ENCODE measurements around the gene HES3.
A peak's percentile ranks its signal among the peaks of the same experiment; 100 is the strongest.
"Not testable (repeated sequence)": the region's sequence is repeated elsewhere in the genome, so short reads cannot be mapped to it uniquely, and the experiment has no call there.

HES3 gene

GRCh38 chr1:6219641-6220040, 24.3 kb upstream of the HES3 start:
- DNase-seq: not testable (repeated sequence)

GRCh38 chr1:6220236-6220635, 23.7 kb upstream of the HES3 start:
- no peak for DNase-seq

DNA sequence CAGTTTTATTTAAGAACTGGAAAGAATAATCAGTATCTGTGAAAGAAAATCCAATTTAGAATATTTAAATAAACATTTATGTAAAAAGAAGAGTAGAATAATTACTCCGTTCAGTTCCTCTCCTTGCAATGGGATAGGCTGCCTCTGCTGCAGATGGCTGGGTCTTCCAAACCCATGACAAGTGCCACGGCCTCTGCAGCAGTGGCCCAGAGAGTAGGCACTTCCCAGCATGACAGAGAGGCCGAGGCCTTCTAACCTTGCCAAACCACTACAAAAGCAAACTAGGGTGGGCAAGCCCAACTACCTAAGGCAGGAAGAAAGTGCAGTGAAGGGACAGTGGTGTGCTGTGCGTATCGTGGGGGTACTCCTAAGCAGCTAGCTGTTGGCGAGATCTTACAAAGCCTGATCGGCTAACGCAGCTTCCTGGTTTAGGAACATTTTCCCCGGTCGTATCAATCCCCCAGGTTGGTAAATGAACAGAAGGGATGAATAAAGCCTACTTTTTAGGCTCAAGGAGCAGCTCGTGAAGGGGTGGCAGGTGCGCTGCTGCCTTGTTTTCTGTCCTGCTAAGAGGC, 22.7 kb upstream of the HES3 start:
- no peak for DNase-seq

- no peak for DNase-seq
Observed at GRCh38 chr1:6222636-6223035, 21.3 kb upstream of the HES3 start.

DNA sequence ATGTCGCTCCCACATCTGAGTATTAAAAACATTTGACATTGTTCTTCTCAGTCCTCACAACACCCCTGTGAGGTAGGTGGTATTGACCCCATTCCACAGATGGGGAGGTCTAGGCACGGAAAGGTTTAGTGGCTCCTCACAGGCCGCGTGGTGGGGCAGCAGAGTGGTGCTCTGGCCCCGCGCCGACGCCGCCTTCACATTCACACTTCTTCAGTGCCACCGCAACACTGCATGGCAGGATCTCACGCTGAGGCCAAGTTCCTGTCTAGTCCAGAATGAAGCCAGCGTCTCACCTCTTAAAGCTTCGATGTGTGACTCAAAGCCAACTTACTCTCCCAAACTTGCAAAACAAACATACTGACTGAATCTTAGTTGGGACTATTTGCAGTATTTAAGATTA, 20.4 kb upstream of the HES3 start:
- no peak for DNase-seq

DNA sequence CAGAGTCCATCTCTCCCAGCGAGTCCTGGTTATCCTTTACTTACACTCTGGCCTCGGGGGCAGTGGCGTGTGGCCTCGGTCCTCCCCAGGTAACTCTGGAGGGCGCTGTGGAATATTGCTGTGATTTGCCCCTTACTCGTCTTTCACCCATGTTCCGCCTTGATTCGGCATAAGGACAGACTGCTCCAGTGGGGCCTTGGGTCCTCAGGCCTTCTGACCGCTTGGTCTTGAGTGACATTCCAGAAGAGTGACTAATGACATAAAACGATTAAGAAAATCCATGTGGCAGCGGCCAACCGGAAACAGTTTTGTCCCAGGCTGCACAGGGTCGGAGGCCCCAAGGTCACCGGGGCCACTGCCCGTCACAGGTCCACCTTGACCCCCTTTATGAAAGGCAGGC, 19.3 kb upstream of the HES3 start:
- no peak for DNase-seq

DNA sequence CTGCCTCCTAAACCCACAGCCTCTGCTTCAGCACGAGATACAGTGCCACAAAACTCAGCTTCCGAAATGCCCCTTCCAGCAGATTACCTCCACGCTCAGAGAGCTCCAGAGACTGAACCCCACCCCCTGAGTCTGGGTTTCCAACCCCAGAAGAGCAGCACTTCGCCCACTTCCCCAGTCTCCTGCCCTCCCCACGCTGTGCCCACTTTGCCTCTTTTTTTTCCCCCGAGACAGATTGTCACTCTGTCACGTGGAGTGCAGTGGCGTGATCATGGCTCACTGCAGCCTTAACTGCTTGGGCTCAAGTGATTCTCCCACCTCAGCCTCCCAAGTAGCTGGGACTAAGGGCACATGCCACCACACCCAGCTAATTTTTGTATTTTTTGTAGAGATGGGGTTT, 18.3 kb upstream of the HES3 start:
- DNase-seq: no peak

DNA sequence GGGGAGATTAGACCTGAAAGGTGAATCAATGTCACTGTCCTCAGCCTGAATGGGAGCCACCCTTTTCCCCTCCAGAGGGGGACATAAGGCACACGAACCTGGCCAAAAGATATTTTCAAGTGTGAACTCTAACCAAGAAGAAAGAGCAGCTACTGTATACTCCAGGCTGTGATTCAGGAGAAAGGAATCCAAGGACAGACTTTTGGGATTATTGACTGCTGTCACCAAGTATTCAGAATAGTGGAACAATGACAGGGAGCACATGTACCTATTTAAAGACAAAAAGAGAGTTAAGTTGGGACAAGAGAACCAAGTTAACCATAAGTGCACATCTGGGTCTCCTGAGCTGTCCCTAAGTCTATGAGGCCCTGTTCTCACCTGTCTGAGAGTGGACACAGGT, 10.6 kb upstream of the HES3 start:
- no peak for DNase-seq

DNA sequence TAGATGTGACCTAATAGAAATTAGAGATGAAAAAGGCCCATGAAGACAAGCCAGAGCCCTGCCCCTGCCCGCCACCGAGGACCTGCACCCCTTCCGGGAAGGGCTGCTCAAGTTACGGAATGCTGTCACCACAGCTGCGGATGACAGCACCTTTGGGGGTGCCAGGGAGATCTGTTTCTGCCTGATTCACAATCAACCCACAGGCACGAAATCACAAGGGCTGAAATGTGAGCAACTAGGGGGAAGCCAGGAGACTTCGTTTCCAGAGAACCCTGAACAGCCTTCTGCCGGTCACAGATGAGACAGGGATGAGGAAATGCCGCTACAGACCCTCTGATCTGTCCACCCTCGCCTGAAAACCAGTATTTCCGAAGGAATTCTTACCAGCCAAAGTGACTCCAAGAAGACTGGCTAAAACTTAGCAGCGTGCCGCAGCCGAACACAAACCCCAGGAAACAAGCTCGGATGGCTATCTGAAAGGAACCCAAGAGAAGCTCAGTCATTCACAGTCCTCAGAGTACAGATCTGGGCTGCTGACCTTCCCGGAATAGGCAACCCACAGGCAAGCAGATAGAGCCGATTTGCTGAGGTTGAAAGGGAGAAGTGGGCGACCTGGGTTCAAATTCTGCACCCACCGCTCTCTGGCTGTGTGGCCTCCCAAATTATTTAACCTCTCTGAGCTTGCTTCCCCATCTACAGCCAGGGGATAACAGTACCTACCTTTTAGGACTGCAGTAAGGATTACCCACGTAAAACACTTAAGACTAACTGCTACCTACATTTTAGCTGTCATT, 9.3 kb upstream of the HES3 start:
- peak; percentile 58 for DNase-seq

DNA sequence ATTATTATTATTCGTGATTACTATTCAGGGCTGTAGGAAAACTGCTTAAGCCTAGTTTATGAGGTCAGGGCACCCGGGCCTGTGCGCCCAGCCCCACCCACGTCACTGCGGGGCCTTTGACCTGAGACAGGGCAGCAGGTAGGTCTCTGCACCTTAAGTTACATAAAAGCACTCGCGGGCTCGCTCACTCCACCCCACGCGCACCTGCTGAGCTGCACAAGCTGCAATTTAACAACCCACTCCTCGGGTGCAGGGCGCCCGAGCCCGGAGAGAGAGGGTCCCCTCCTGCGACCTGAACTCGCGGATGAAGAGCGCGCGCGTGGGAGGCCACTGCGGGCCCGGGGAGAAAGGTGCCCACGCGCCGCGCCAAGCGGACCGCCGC, 8.7 kb upstream of the HES3 start:
- DNase-seq: no peak

DNA sequence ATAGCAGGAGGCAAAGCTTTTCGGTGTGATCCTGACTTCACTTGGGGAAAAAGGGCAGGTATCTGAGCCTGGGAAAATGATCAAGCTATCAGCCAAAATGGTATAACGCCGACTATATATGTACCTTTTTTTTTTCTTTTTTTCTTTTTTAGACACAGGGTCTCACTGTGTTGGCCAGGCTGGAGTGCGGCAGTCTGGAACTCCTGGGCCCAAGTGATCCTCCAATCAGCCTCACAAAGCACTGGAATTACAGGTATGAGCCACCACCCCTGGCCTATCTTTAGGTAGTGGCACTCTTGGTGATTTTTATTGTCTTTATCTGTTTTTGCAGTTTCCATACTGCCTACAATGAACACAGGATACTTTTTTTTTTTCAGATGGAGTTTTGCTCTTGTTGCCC, 6.9 kb upstream of the HES3 start:
- DNase-seq: no peak

DNA sequence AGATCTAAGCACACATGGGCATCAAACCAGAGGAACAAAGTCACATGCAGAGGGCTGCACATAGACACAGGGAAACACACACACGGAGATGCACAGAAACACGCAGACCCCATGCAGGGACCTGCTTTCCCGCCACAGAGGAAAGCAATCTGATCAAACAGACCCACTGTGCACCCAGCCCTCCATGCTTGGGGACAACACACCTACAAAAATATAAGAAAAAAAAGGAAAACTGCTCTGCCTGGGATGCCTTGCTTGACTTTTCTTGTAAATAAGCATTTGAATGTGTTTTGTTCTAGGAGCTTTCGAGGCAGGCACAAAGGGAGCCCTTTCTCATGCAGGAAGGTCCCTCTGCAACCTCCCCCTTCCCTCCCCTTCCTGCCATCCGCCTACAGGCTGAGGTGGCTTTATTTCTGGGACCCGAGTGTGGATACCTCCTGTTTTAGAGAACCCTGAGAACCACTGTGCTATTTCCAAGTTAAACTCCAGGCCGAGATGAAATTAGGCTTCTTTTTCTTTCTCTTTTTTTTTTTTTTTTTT, 4.7 kb upstream of the HES3 start:
- DNase-seq: no peak

DNA sequence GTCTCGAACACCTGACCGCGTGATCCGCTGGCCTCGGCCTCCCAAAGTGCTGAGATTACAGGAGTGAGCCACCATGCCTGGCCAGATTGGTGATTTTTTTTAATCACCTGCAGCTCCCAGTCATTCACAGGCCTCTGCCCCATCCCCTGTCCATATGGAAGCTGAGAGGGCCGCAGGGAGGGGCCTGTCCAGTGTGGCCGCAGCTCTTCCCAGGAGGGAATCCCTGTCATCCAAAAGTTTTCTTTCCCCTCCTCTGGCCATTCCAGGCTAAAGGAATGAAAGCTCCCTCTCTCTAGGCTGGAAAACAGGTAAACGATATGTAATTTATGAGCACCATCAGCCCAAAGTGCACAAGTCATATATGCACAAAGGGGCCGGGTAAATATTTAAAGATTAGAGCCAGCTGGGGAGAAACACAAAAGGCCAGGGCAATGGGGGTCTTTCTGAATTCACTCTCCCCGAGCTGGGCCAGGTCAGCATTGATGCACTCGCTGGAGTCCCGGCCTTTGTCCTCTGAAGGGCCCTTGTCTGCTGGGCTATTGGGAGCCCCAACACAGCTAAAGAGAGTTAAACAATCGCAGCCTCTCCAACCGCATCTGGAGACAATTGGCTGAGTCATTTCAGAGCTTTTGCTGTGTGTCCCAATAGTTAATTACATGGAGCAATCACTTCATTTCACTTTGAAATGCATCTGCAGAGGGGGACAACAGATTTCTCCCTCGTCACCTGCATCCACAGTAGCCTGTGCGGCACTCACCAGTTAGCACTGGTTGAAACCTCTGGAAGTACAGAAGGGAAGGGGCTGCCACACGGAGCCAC, 3.8 kb upstream of the HES3 start:
- DNase-seq: no peak

- no peak for DNase-seq
Observed at GRCh38 chr1:6241107-6241886, 2.7 kb upstream of the HES3 start.

GRCh38 chr1:6241887-6242740, 1.9 kb upstream of the HES3 start:
- no peak for DNase-seq

DNA sequence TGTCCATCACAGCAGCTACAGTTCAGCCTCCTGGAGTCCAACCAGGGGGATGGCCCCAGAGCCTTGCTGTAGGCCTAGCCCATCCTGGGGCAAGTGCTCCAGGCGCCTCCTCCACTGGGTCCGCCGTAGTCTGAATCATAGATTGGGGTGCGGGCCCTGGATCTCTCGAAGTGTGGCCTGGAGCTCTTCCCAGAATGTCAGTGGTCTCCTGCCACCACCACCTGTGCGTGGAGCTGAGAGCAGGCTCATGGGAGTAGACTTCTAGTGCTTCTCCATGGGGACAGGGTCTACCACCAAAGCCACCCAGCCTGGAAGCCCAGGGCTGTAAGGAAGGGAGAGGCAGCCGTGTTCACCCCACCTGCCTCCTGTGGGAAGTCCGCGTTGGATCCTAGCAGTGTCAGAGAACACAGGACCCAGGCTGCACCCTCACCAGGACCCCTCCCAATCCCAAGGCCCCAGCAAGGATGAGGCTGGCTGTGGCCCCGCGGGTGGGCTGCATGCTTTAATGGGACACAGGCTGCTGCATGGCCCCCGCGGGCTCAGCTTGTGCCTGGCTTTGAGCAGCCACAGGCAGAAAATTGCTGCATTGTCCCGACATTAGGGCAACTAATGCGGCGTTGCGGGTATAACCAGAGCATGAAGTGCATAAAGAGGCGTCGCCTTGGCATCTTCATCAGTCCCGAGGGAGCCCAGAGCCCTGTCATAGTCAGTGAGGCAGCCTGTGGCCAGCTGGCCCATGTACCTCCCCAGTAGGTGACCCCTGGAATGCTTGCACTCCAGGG, 735 bp upstream of the HES3 start:
- no peak for DNase-seq

- no peak for DNase-seq
Observed at GRCh38 chr1:6244401-6245049, 546 bp downstream of the HES3 start.

DNA sequence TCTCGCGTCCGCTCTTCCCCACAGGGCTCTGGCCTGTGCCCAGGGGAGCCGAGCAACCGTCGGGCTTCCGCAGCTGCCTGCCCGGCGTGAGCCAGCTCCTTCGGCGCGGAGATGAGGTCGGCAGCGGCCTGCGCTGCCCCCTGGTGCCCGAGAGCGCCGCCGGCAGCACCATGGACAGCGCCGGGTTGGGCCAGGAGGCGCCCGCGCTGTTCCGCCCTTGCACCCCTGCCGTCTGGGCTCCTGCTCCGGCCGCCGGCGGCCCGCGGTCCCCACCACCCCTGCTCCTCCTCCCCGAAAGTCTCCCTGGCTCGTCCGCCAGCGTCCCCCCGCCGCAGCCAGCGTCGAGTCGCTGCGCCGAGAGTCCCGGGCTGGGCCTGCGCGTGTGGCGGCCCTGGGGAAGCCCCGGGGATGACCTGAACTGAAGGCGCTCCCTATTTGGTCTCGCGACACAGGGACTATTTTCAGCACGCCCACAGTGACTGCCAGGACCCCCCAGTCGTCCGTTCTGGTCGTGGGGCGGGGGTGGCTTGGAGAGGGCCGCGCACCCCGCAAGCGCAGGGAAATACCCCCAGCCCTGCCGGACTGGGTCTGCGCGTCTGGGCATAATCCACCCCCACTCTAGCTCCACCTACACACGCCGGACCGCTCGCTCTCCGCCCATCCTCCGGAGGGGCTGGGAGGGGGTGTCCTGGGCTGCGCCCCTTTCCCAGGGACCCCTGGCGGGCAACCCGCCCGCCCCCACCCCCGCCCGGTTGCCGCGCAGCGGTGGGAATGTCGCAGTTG, 1.3 kb downstream of the HES3 start:
- peak; percentile 90 for DNase-seq

DNA sequence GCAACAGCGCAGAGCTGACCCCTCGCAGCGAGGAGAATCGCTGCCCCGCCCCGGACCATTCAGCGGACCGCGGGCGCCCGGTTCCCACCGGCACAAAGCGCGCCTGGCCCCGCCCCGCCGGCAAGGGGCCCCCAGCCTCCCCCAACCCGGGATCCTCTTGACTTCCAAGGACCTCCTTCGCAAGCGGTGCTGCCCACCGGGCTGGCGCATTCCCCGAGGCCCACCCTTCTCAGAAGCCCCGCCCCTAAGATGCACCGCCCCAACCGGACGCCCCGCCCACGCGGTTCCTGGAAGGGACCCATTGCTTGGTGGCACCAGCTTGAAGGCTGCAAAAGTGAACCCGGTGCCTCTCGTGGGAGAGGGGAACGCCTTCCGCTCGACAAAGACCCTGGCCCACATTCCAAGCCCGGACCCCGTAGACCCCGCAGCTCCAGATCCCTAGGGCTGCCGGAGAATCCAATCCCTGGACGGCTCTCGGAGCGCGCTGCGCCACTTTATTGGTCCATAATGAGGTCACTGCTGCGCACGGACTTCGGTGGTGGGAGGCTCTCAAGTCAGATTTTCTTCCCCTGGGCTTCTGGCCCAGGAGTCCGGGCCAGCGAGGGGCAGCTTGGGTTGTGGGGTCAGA, 2.0 kb downstream of the HES3 start:
- peak; percentile 34 for DNase-seq

All from OCI-M1 (cell line).